ENCODE results near the gene CYP2S1. TPM values are rescaled to one million over a fixed set of nuclear protein-coding genes. Genes with fewer than 3 reads are reported as not detected.
"Not testable (repeated sequence)": the region's sequence is repeated elsewhere in the genome, so short reads cannot be mapped to it uniquely, and the experiment has no call there.

CYP2S1 gene
- total and polyA plus RNA-seq, 8 donors: 2.6 to 22.5 (median 4.2) TPM

DNA sequence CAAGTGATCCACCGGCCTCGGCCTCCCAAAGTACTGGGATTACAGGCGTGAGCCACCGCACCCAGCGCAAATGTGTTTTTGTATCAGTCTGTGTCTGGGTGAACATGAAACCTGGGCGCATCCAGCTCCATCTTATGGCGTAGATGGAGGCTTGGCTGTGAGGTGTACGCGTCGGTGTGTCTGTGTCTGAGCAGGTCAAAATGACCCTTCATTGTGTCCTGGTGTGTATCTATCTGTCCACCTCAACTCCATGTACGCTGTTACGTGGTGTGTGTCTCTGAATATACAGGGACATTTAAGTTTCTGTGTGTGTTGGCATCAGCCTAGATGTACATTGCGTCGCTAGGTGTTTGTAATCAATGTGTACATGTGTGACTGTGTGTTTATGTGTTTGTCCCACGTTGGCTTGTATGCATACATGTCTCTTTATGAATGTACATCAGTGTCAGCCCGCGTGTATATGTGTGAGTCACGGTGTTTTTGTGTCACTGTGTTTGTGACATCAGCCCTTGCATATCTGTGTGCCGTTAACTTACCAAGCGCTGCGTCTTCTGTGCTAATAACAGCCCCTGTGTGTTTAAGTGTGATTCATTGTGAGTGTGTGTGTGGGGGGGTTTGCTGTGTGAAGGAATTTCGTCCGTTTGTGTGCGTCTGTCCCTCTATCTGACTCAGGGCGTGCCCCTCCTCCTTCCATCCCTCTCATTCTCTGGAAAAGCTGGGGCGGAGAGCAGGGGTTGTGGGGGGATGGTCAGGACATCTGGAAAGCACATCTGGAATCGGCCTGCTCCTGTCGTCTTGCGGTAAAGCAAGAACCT, 32.4 kb downstream of the CYP2S1 start:
- intact Hi-C loops (cut with DNase I): no loop called here

DNA sequence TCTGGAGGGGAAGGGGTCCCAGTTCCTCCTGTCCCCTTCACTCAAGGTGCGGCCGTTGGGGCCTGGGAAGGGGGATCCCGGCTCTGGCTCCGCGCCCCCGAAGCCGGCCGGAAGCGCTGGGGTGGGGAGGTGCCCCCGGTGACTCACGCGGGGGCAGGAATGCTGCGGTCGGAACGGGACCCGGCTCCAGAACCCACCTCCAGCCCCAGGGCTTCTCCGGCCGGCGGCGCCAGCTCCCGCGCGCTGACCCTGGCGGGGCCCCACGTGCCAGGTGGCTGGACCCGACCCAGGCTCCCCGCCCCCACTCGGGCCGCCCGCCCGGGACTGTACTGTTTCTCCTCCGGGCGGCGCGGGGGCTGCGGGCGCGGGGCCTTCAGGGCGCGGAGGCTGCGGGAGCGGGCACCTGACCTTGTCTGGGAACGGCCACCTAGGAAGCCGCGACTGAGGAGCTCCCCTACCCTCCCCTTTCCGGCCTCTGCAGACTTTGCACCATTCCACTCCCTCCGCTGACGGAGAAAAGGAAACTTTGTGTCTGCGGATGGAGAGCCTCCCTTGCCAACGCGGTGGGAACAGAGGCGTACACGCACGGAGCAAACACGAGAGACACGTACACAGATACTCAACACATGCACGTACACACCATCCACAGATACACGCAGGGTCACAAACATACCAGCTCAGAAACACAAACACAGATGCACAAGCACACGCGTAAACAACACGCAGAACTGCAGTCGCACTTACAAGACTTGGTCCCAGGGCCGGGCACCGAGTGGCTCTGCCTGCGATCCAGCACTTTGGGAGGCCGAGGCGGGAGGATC, 33.2 kb downstream of the CYP2S1 start:
- Histone ChIP-seq H3K36me3 (no peaks in the 10 kb centered on the region), H3K4me3 (peak overlapping the region; percentile 24 to 44), H3K4me1 (peaks cover 8 to 26% of the 10 kb centered on the region in 2 donors), H3K27ac (peak overlapping the region; percentile 70 to 71), H3K9me3 (no peaks in the 10 kb centered on the region), H3K27me3 (peaks cover 0 to 47% of the 10 kb centered on the region in 2 donors)
- intact Hi-C loops (cut with DNase I): no loop called here
- ATAC-seq (peak; percentile 85), DNase-seq (peak in 3 of 4 donors; percentile 53 to 90 (median 59))
- TF ChIP-seq, protein P1, sequence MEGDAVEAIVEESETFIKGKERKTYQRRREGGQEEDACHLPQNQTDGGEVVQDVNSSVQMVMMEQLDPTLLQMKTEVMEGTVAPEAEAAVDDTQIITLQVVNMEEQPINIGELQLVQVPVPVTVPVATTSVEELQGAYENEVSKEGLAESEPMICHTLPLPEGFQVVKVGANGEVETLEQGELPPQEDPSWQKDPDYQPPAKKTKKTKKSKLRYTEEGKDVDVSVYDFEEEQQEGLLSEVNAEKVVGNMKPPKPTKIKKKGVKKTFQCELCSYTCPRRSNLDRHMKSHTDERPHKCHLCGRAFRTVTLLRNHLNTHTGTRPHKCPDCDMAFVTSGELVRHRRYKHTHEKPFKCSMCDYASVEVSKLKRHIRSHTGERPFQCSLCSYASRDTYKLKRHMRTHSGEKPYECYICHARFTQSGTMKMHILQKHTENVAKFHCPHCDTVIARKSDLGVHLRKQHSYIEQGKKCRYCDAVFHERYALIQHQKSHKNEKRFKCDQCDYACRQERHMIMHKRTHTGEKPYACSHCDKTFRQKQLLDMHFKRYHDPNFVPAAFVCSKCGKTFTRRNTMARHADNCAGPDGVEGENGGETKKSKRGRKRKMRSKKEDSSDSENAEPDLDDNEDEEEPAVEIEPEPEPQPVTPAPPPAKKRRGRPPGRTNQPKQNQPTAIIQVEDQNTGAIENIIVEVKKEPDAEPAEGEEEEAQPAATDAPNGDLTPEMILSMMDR (IDR thresholded peaks at IDR 0.05): no peak

More for the DNA sequence above, 32.4 kb downstream of the CYP2S1 start:
- peaks cover 8 to 30% of the 10 kb centered on the region in 2 donors for H3K4me1 ChIP-seq
- peaks cover 0 to 51% of the 10 kb centered on the region in 2 donors for H3K27me3 ChIP-seq
- TF ChIP-seq, protein P1 (IDR thresholded peaks at IDR 0.05): no peak
- H3K4me3 ChIP-seq: peak overlapping the region; percentile 24 to 44
- DNase-seq (peak in 2 of 4 donors; percentile 39 to 65), ATAC-seq (peak; percentile 68)
- H3K27ac ChIP-seq: peak overlapping the region; percentile 70 to 71
- no peaks in the 10 kb centered on the region for H3K36me3 ChIP-seq
- no peaks in the 10 kb centered on the region for H3K9me3 ChIP-seq

DNA sequence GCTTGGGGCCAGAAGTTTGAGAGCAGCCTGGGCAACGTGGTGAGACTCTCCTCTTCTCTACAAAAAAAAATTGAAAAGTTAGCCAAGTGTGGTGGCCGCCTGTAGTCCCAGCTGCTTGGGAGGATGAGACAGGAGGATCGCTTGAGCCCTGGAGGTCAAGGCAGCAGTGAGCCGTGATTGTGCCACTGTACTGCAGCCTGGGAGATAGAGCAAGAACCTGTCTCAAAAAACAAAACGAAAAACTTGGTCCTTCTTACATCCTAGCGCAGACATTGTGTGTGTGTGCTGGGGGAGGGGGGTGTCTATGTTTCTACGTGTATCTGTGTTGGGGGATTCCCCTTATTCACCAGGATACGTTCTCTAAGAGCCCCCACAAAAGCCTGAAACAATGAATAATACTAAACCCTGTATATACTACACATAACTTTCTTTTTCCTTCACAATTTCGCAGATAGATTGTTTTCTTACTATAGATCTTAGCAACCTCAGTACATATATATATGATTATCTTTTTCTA, 33.9 kb downstream of the CYP2S1 start:
- Histone ChIP-seq H3K36me3 (no peaks in the 10 kb centered on the region), H3K27me3 (peaks cover 0 to 47% of the 10 kb centered on the region in 2 donors), H3K4me3 (peak overlapping the region; percentile 24 to 44), H3K9me3 (no peaks in the 10 kb centered on the region), H3K4me1 (peaks cover 8 to 26% of the 10 kb centered on the region in 2 donors), H3K27ac (no peak overlapping the region)
- ATAC-seq (no peak), DNase-seq (no peak)
- TF ChIP-seq, protein P1 (IDR thresholded peaks at IDR 0.05): no peak
- intact Hi-C loops (cut with DNase I): no loop called here

DNA sequence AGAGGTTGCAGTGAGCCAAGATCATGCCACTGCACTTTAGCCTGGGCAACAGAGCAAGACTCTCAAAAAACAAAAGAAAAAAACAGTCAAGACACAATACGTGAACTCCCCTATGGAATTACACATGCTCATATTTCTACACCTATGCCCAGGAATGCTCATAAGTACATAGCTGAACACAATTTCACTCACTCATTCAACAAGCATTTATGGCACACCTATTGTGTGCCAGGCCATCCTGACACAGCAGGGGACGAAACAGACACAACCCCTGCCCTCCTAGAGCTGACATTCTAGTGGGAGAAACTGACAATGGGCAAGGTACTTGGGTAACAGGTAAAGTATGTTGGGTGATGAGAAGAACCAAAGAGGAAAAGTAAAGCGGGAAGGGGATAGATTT, 35.5 kb downstream of the CYP2S1 start:
- H3K36me3 ChIP-seq: no peaks in the 10 kb centered on the region
- peaks cover 8 to 31% of the 10 kb centered on the region in 2 donors for H3K4me1 ChIP-seq
- no peak overlapping the region for H3K4me3 ChIP-seq
- TF ChIP-seq, protein P1 (IDR thresholded peaks at IDR 0.05): no peak
- intact Hi-C loops (cut with DNase I): no loop called here
- H3K27ac ChIP-seq: no peak overlapping the region
- peaks cover 0 to 47% of the 10 kb centered on the region in 2 donors for H3K27me3 ChIP-seq
- DNase-seq (no peak), ATAC-seq (no peak)
- H3K9me3 ChIP-seq: no peaks in the 10 kb centered on the region

DNA sequence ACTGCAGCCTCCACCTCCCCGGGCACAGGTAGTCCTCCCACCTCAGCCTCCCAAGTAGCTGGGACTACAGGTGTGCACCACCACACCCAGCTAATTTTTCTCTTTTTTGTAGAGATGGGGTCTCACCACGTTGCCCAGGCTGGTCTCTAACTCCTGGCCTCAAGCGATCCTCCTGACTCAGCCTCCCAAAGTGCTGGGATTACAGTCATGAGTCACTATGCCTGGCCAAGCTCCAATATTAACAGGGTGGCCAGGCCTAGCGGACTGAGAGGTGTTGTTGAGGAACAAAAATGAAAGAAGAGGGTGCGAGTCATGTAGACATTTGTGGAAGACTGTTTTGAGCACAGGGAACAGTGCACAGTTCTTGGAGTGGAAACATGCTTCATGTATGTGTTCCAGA, 36.3 kb downstream of the CYP2S1 start:
- ATAC-seq; intact Hi-C loops (cut with DNase I); H3K27ac ChIP-seq; H3K9me3 ChIP-seq; H3K4me3 ChIP-seq; H3K36me3 ChIP-seq; DNase-seq: not testable (repeated sequence)
- H3K27me3 ChIP-seq: peaks cover 0 to 47% of the 10 kb centered on the region in 2 donors
- peaks cover 8 to 32% of the 10 kb centered on the region in 2 donors for H3K4me1 ChIP-seq

Measured in left lung (tissue), 10 donors.